ENCODE data around the gene LONRF2.
"Not testable (repeated sequence)": the region's sequence is repeated elsewhere in the genome, so short reads cannot be mapped to it uniquely, and the experiment has no call there.

DNA sequence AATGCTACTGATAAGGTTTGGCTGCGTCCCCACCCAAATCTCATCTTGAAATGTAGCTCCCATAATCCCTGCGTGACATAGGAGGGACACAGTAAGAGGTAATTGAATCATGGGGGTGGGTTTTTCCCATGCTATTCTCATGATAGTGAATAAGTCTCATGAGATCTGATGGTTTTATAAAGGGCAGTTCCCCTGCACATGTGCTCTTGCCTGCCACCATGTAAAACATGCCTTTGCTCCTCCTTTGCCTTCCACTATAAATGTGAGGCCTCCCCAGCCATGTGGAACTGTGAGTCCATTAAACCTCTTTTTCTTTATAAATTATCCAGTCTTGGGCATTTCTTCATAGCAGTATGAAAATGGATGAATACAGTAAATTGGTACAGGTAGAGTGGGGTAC, 20.2 kb upstream of the LONRF2 start:
- not testable (repeated sequence) for TF ChIP-seq FOS (IDR thresholded peaks at IDR 0.05; ENCODE audit: low read depth, low read length); CTCF (conservative IDR thresholded peaks at IDR 0.05; ENCODE audit: low read depth, low read length); RFX5 (IDR thresholded peaks at IDR 0.05; ENCODE audit: low read depth, low read length); RAD21 (IDR thresholded peaks at IDR 0.05; ENCODE audit: low read length); MAFK (IDR thresholded peaks at IDR 0.05; ENCODE audit: low read depth, low read length)

All from IMR-90 (cell line).